Endothelial cell of umbilical vein (primary cell): Measurements from ENCODE around the gene TREML1. TPM values are rescaled to one million over a fixed set of nuclear protein-coding genes. Genes with fewer than 3 reads are reported as not detected.

ENCODE experiments used
- BruUV-seq: library from RNA; stranded (reverse); fragments of 400-500 nt; replicated peaks from 2 replicates; lab custom pipeline; 2021; lab: Mats Ljungman, UMichigan
- CTCF ChIA-PET: fragments of 300-600, 350-600 bp; sonication (Branson Sonifier 250); formaldehyde crosslinking; loops from one replicate; lab custom pipeline; 2021; ENCODE audit warnings: antibody characterized with exemption, inconsistent platforms; lab: Charles Lee
- POLR2A ChIA-PET: fragments of 300-600, 350-600 bp; sonication (Branson Sonifier 250); formaldehyde crosslinking; loops from one replicate; lab custom pipeline; 2021; ENCODE audit warnings: antibody characterized with exemption, inconsistent platforms; lab: Charles Lee
- DNase-seq: peaks from one replicate; pipeline ENCODE4 v3.0.0-alpha.2; 2011; ENCODE audit warnings: low read depth, low spot score
- FAIRE-seq: peaks from 2 replicates; lab custom pipeline; 2011; peaks lifted over from hg19 to GRCh38; lab: Jason Lieb, UNC
- H2AFZ ChIP-seq: 2 replicates; pipeline ENCODE4 v1.6.0; 2012; ENCODE audit warnings: low read depth, low read length, control low read depth, inconsistent platforms
- H3K27ac ChIP-seq: 2 replicates; pipeline ENCODE4 v1.5.1; 2011; ENCODE audit warnings: low read depth, mild to moderate bottlenecking, control low read depth, low read length, moderate library complexity; ENCODE audit not compliant: insufficient read depth
- H3K27me3 ChIP-seq, 2 experiments: 2 replicates each; pipeline versions ENCODE4 v1.6.0 to v1.6.1; 2011; ENCODE audit warnings: low read length in 2 of 2, mixed read lengths in 1 of 2; ENCODE audit not compliant: control insufficient read depth in 2 of 2, insufficient read depth in 2 of 2
- H3K36me3 ChIP-seq, 2 experiments: 2 replicates in 1 of 2; 3 replicates in 1 of 2; pipeline ENCODE4 v1.5.1; 2011; ENCODE audit warnings: low read length in 2 of 2, mild to moderate bottlenecking in 1 of 2, moderate library complexity in 1 of 2; ENCODE audit not compliant: control insufficient read depth in 2 of 2, insufficient read depth in 2 of 2; ENCODE audit errors: extremely low read depth in 1 of 2
- H3K4me1 ChIP-seq: 3 replicates; pipeline ENCODE4 v1.5.1; 2011; ENCODE audit warnings: mild to moderate bottlenecking, low read length; ENCODE audit not compliant: control insufficient read depth, insufficient read depth; ENCODE audit errors: extremely low read depth
- H3K4me2 ChIP-seq: 2 replicates; pipeline ENCODE4 v1.6.1; 2011; ENCODE audit warnings: low read length, control low read depth, mixed read lengths; ENCODE audit not compliant: insufficient read depth
- H3K4me3 ChIP-seq, 3 experiments: fragments of 200-600 bp in 1 of 3; sonication (generic), shearing (Covaris generic) in 1 of 3; replicated peaks in 1 of 3; 2 replicates each; pipeline ENCODE4 v1.5.1; 2011 to 2016; ENCODE audit warnings: control low read depth in 3 of 3, low read length in 3 of 3, mild to moderate bottlenecking in 2 of 3, inconsistent platforms in 1 of 3, low read depth in 1 of 3, moderate library complexity in 1 of 3; ENCODE audit not compliant: insufficient read depth in 1 of 3
- H3K79me2 ChIP-seq: 2 replicates; pipeline ENCODE4 v1.6.0; 2012; ENCODE audit warnings: low read length, inconsistent platforms; ENCODE audit not compliant: control insufficient read depth, insufficient read depth
- H3K9ac ChIP-seq: replicated peaks from 2 replicates; pipeline ENCODE3; 2011; ENCODE audit warnings: low read length, control low read depth; ENCODE audit not compliant: insufficient read depth; ENCODE audit errors: extremely low read depth
- H3K9me1 ChIP-seq: replicated peaks from 3 replicates; pipeline ENCODE4 v1.6.0; 2011; ENCODE audit warnings: mild to moderate bottlenecking, low read length; ENCODE audit not compliant: control insufficient read depth, insufficient read depth; ENCODE audit errors: extremely low read depth
- H3K9me3 ChIP-seq: replicated peaks from 2 replicates; pipeline ENCODE4 v1.5.1; 2012; ENCODE audit warnings: low read length, inconsistent platforms; ENCODE audit not compliant: control insufficient read depth, insufficient read depth
- H4K20me1 ChIP-seq: replicated peaks from 2 replicates; pipeline ENCODE3; 2011; ENCODE audit warnings: mild to moderate bottlenecking, low read length; ENCODE audit not compliant: control insufficient read depth, insufficient read depth; ENCODE audit errors: extremely low read depth
- CTCF ChIP-seq, 2 donors: IDR thresholded peaks; 1 replicate in 1 of 2; 2 replicates in 1 of 2; pipeline ENCODE4 v1.5.1; 2011; ENCODE audit warnings: low read length in 2 of 2, mild to moderate bottlenecking in 2 of 2, moderate library complexity in 2 of 2, control low read depth in 1 of 2, inconsistent platforms in 1 of 2, low read depth in 1 of 2; ENCODE audit not compliant: insufficient read depth in 1 of 2; ENCODE audit errors: extremely low read depth in 1 of 2
- EZH2 ChIP-seq: IDR thresholded peaks from 2 replicates; pipeline ENCODE4 v1.6.1; 2012; ENCODE audit warnings: borderline replicate concordance, low read depth, mild to moderate bottlenecking, moderate library complexity, low read length, inconsistent platforms; ENCODE audit not compliant: severe bottlenecking
- FOS ChIP-seq: IDR thresholded peaks from 2 replicates; pipeline ENCODE4 v1.6.1; 2011; ENCODE audit warnings: mild to moderate bottlenecking, low read length, moderate library complexity, borderline replicate concordance; ENCODE audit not compliant: insufficient read depth
- GATA2 ChIP-seq: IDR thresholded peaks from 2 replicates; pipeline ENCODE4 v1.7.0; 2011; ENCODE audit warnings: low read depth, mild to moderate bottlenecking, moderate library complexity, mixed read lengths, low read length; ENCODE audit not compliant: insufficient read length, insufficient read depth
- JUN ChIP-seq: IDR thresholded peaks from 2 replicates; pipeline ENCODE4 v1.6.1; 2011; ENCODE audit warnings: borderline replicate concordance, low read depth; ENCODE audit not compliant: insufficient read length, insufficient read depth
- MAX ChIP-seq: IDR thresholded peaks from 2 replicates; pipeline ENCODE4 v1.6.1; 2011; ENCODE audit not compliant: insufficient read depth, insufficient read length
- MYC ChIP-seq: IDR thresholded peaks from one replicate; pipeline ENCODE4 v1.6.1; 2011; ENCODE audit warnings: mild to moderate bottlenecking, low read depth, low read length
- POLR2A ChIP-seq: IDR thresholded peaks from 2 replicates; pipeline ENCODE4 v1.6.1; 2012; ENCODE audit warnings: low read depth, mild to moderate bottlenecking, control low read depth, low read length
- POLR2AphosphoS5 ChIP-seq: IDR thresholded peaks from 2 replicates; pipeline ENCODE4 v1.6.1; 2012; ENCODE audit warnings: low read depth, mild to moderate bottlenecking, control low read depth, low read length, moderate library complexity; ENCODE audit not compliant: insufficient read depth
- dilution Hi-C: fragments of 300-500 bp; cut with MboI; formaldehyde crosslinking; loops from one replicate; pipeline ENCODE4 v1.15.0; 2019; ENCODE audit warnings: low sequenced_read_pairs; ENCODE audit not compliant: extremely low pct_ligation_motif_present
- intact Hi-C: fragments of 100-400 bp; cut with micrococcal nuclease; formaldehyde crosslinking; loops from one replicate; pipeline ENCODE4 v1.10.0; 2022
- polyA plus RNA-seq, 4 experiments: library from polyadenylated mRNA; depleted of rRNA in 3 of 4; stranded (reverse) in 3 of 4; unstranded in 1 of 4; fragments of >200 nt; gene quantifications; 2 replicates each; pipeline versions ENCODE4 v1.2.1 to v1.2.3, GENCODE V29; 2011 to 2012; ENCODE audit warnings: missing spikeins in 1 of 4
- total RNA-seq: library from RNA; stranded (reverse); gene quantifications from 2 replicates; pipeline ENCODE4 v1.2.3, GENCODE V29; 2021

Gene TREML1
- total and polyA plus RNA-seq, 2 donors (not counting 3 experiments of a cell fraction or from before 2014, with no cell fraction given) = not detected

- Histone ChIP-seq H3K9me3 (no peaks in the 10 kb centered on the region), H3K9me1 (no peaks in the 10 kb centered on the region), H3K27me3 (no peaks in the 10 kb centered on the region), H3K4me3 (no peak overlapping the region), H3K4me2 (no peak overlapping the region), H2AFZ (no peak overlapping the region), H3K4me1 (no peaks in the 10 kb centered on the region), H3K79me2 (no peaks in the 10 kb centered on the region), H3K27ac (no peak overlapping the region), H3K36me3 (no peaks in the 10 kb centered on the region), H3K9ac (no peak overlapping the region), H4K20me1 (no peaks in the 10 kb centered on the region)
- intact Hi-C loops = no loop called here
- POLR2A ChIA-PET = no interaction called here
- no TSS peak for BruUV-seq
- CTCF ChIA-PET = no interaction called here
- dilution Hi-C loops = no loop called here
- DNase-seq = no peak
- no peak for FAIRE-seq
- TF ChIP-seq GATA2 = no peak
- TF ChIP-seq CTCF (IDR thresholded peaks at IDR 0.05; ENCODE audit: extremely low read depth in 1 of 2, insufficient read depth in 1 of 2, low read depth in 1 of 2, low read length in 2 of 2) = no peak
- TF ChIP-seq JUN = no peak
- TF ChIP-seq MYC = no peak
- no peak for TF ChIP-seq POLR2A
- no peak for TF ChIP-seq EZH2
- no peak for TF ChIP-seq MAX
- TF ChIP-seq POLR2AphosphoS5 = no peak
- TF ChIP-seq FOS = no peak
Measured at GRCh38 chr6:41161851-41162552, 7.9 kb upstream of the TREML1 start.
